GM12878 (cell line): ENCODE results near the gene PPP1R14B. TPM values are rescaled to one million over a fixed set of nuclear protein-coding genes. Genes with fewer than 3 reads are reported as not detected.

Experiments
- ATAC-seq: fragments of 200-7000 bp; cut with Tn5 transposase; 3 replicates; pipeline ENCODE4 v1.9.1; 2020; ENCODE audit warnings: mild to moderate bottlenecking, moderate library complexity
- BruUV-seq: library from RNA; stranded (reverse); fragments of 400-500 nt; replicated peaks from 2 replicates; lab custom pipeline; 2021; lab: Mats Ljungman, UMichigan
- CTCF ChIA-PET: fragments of 300-600 bp; sonication (Branson Sonifier 250); formaldehyde crosslinking; extraction: SDS; loops from one replicate; lab custom pipeline; 2021; ENCODE audit warnings: inconsistent platforms; lab: Yijun Ruan, JAX
- POLR2A ChIA-PET: fragments of 350-600 bp; formaldehyde crosslinking; extraction: SDS; loops from one replicate; lab custom pipeline; 2021; ENCODE audit warnings: inconsistent platforms; lab: Charles Lee
- RAD21 ChIA-PET: fragments of 300-600 bp; sonication (Branson Sonifier 250); formaldehyde crosslinking; loops from one replicate; lab custom pipeline; 2023; ENCODE audit warnings: antibody characterized with exemption; ENCODE audit not compliant: unreplicated experiment; lab: Charles Lee
- SMC1A ChIA-PET: fragments of 300-600 bp; sonication (Branson Sonifier 250); formaldehyde crosslinking; loops from one replicate; lab custom pipeline; 2023; ENCODE audit not compliant: unreplicated experiment, uncharacterized antibody; lab: Charles Lee
- DNase-seq: peaks from one replicate; pipeline ENCODE4 v3.0.0-alpha.2; 2011; ENCODE audit warnings: low read depth, low spot score
- FAIRE-seq: peaks from 3 replicates; lab custom pipeline; 2011; peaks lifted over from hg19 to GRCh38; lab: Jason Lieb, UNC
- H2AFZ ChIP-seq: 2 replicates; pipeline ENCODE4 v1.6.0; 2011; ENCODE audit warnings: low read depth, low read length, control low read depth; ENCODE audit not compliant: control insufficient read depth
- H3K27ac ChIP-seq: 2 replicates; pipeline ENCODE4 v1.5.1; 2011; ENCODE audit warnings: control low read depth; ENCODE audit not compliant: control insufficient read depth, insufficient read depth
- H3K27me3 ChIP-seq, 2 experiments: replicated peaks in 1 of 2; 2 replicates each; pipeline versions ENCODE4 v1.6.0 to v1.6.1; 2011; ENCODE audit warnings: low read length in 1 of 2; ENCODE audit not compliant: control insufficient read depth in 2 of 2, insufficient read depth in 2 of 2
- H3K36me3 ChIP-seq, 2 experiments: 2 replicates each; pipeline ENCODE4 v1.5.1; 2011; ENCODE audit warnings: low read length in 1 of 2; ENCODE audit not compliant: control insufficient read depth in 2 of 2, insufficient read depth in 2 of 2
- H3K4me1 ChIP-seq: 2 replicates; pipeline ENCODE4 v1.6.1; 2011; ENCODE audit warnings: mild to moderate bottlenecking, low read length, moderate library complexity, mixed read lengths; ENCODE audit not compliant: control insufficient read depth, insufficient read depth
- H3K4me2 ChIP-seq: 2 replicates; pipeline ENCODE4 v1.6.0; 2011; ENCODE audit warnings: control low read depth; ENCODE audit not compliant: control insufficient read depth, insufficient read depth
- H3K4me3 ChIP-seq: fragments of 200-600 bp; sonication (generic); 2 replicates; pipeline ENCODE4 v1.5.1; 2016
- H3K79me2 ChIP-seq: 2 replicates; pipeline ENCODE4 v1.6.0; 2011; ENCODE audit warnings: low read length; ENCODE audit not compliant: control insufficient read depth, insufficient read depth
- H3K9ac ChIP-seq: 2 replicates; pipeline ENCODE4 v1.8.0; 2011; ENCODE audit warnings: low read length, control low read depth, mixed read lengths; ENCODE audit not compliant: control insufficient read depth, insufficient read depth
- H3K9me3 ChIP-seq: replicated peaks from 3 replicates; pipeline ENCODE4 v1.5.1; 2011; ENCODE audit warnings: mild to moderate bottlenecking, low read length; ENCODE audit not compliant: control insufficient read depth, insufficient read depth
- H4K20me1 ChIP-seq: 2 replicates; pipeline ENCODE4 v1.6.0; 2011; ENCODE audit not compliant: control insufficient read depth, insufficient read depth
- CHD2 ChIP-seq: IDR thresholded peaks from 2 replicates; pipeline ENCODE4 v1.6.1; 2011; ENCODE audit warnings: low read depth, low read length, improper control_type of control experiment, borderline replicate concordance
- CUX1 ChIP-seq: IDR thresholded peaks from 2 replicates; pipeline ENCODE4 v1.6.1; 2012; ENCODE audit warnings: improper control_type of control experiment, low read depth, low read length; ENCODE audit not compliant: insufficient replicate concordance
- EGR1 ChIP-seq, 2 experiments: IDR thresholded peaks; 1 replicate in 1 of 2; 2 replicates in 1 of 2; pipeline ENCODE4 v1.6.1; 2011 to 2012; ENCODE audit warnings: low read depth in 2 of 2, low read length in 2 of 2, borderline replicate concordance in 1 of 2, mild to moderate bottlenecking in 1 of 2, moderate library complexity in 1 of 2
- HDGF ChIP-seq: fragments of 450-650 bp; IDR thresholded peaks from 2 replicates; pipeline ENCODE4 v1.6.1; 2016; ENCODE audit warnings: antibody characterized with exemption
- NR2C2 ChIP-seq: IDR thresholded peaks from 2 replicates; pipeline ENCODE4 v1.6.1; 2011; ENCODE audit warnings: borderline replicate concordance, low read depth; ENCODE audit not compliant: control insufficient read depth, insufficient read length
- PKNOX1 ChIP-seq: fragments of 450-650 bp; IDR thresholded peaks from 2 replicates; pipeline ENCODE4 v1.6.1; 2016; ENCODE audit warnings: mild to moderate bottlenecking
- REST ChIP-seq: IDR thresholded peaks from 2 replicates; pipeline ENCODE4 v1.6.1; 2012; ENCODE audit warnings: mild to moderate bottlenecking, low read depth, low read length
- ZNF207 ChIP-seq: fragments of 450-650 bp; IDR thresholded peaks from 2 replicates; pipeline ENCODE4 v1.6.1; 2014; ENCODE audit warnings: antibody characterized with exemption, mild to moderate bottlenecking, borderline replicate concordance
- ZNF217 ChIP-seq: fragments of 450-650 bp; IDR thresholded peaks from 2 replicates; pipeline ENCODE4 v1.6.1; 2017; ENCODE audit warnings: antibody characterized with exemption, mild to moderate bottlenecking
- ZSCAN29 ChIP-seq: fragments of 450-650 bp; IDR thresholded peaks from 2 replicates; pipeline ENCODE4 v1.6.1; 2017; ENCODE audit warnings: mild to moderate bottlenecking, moderate library complexity
- WGBS: methylation state at CpG from one replicate; pipeline ENCODE4 v1.1.6; 2016; ENCODE audit warnings: low lambda C conversion rate; ENCODE audit not compliant: insufficient replicate concordance, insufficient coverage; ENCODE audit errors: missing lambda C conversion rate; 5-methylcytosine and 5-hydroxymethylcytosine counted together
- in situ Hi-C: fragments of 300-500 bp; cut with MboI; formaldehyde crosslinking; loops from 9 replicates; pipeline ENCODE4 v1.14.3; 2018; ENCODE audit warnings: mixed read lengths
- intact Hi-C: fragments of 100-400 bp; cut with micrococcal nuclease; formaldehyde crosslinking; loops from one replicate; pipeline ENCODE4 v1.14.2; 2022; ENCODE audit not compliant: unreplicated experiment
- polyA plus RNA-seq, 11 experiments: library from polyadenylated mRNA; depleted of rRNA in 4 of 11; unstranded in 6 of 11; stranded (reverse) in 5 of 11; fragments of >200 nt; fragmentation: Nextera tagmentation in 4 of 11; fragmentation: Illumina TruSeq in 1 of 11; extraction: Ambion mirVana in 4 of 11; extraction: Trizol in 1 of 11; gene quantifications; 1 replicate in 1 of 11; 2 replicates in 10 of 11; pipeline versions ENCODE4 v1.2.1 to v1.2.3, GENCODE V29; 2011 to 2016; ENCODE audit warnings: inconsistent platforms in 2 of 11, missing spikeins in 2 of 11, low read depth in 1 of 11
- total RNA-seq, 4 experiments: library from RNA; depleted of rRNA in 3 of 4; stranded (reverse); fragments of >200 nt in 3 of 4; fragmentation: Illumina TruSeq in 1 of 4; extraction: Trizol in 1 of 4; gene quantifications; 2 replicates each; pipeline versions ENCODE4 v1.2.1 to v1.2.3, GENCODE V29; 2013 to 2021

The PPP1R14B gene
- total and polyA plus RNA-seq, 10 of the 15 experiments (the other 5 are each of a cell fraction or from before 2014, with no cell fraction given) = 8.4 to 283 (median 124) TPM

DNA sequence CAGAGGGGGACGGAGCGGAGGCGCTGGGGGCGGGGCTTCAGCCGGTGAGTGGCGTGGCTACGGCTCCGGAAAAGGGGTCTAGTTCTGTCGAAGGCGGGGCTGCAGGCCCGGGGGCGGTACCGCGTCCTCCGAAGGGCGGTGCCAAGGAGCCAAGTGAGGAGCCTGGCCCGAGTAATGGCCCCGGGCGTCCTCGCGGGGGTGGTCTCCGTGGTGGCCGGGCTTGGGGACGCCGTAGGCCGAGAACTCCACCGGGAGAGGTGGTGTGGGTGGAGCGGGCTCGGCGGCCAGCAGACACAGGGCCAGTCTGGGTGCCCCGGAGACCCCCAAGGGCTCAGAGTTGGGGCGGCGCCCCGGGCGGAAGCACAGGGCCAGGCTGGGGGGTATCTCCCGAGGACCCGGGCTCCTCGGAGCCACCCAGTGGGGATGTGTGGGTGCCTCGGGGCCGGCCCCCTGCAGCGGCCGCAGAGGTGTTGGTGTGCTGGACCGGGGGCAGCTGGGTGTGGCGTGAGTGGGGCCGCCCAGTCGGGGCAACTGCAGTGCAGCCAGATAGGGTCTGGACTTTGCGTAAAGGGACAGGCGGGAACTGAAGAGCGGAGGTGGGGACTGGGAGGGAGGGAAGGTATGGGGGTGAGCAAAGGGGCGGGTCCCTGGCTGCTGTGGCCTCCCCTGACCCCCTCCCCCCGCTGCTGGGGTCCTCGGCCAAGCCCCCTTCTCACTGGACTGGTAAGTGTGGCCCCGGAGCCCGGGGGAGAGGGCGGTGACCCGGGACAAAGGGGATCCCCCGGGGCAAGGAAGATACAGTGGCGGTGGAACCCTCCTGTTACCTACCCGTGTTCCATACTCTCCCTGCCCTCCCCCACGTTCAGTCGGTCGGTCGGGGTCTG is 5.0 kb downstream of the PPP1R14B start:
- CTCF ChIA-PET = interaction anchor here (0.6 to 6.2 kb wide), 17 partner anchors 9 to 90 kb away, joined by 3 to 66 read pairs (median 4); partner anchors contain the start of genes BAD, FERMT3, NUDT22 and PLCB3
- Histone ChIP-seq H3K4me1 (peaks cover 37% of the 10 kb centered on the region), H4K20me1 (no peaks in the 10 kb centered on the region), H3K27ac (peak overlapping the region; percentile 81), H3K9ac (peak overlapping the region; percentile 74), H3K4me2 (peak overlapping the region; percentile 88), H2AFZ (peak overlapping the region; percentile 60; the same call in 1 of the 2 replicates), H3K9me3 (no peaks in the 10 kb centered on the region), H3K4me3 (peak overlapping the region; percentile 89), H3K79me2 (peaks cover 38% of the 10 kb centered on the region), H3K27me3 (no peaks in the 10 kb centered on the region), H3K36me3 (peaks cover 0 to 15% of the 10 kb centered on the region in 2 experiments; a peak in 2 of 4 replicates)
- SMC1A ChIA-PET = interaction anchor here (0.9 to 5.0 kb wide), 3 partner anchors 15 to 63 kb away, joined by 3 to 40 read pairs (median 6); partner anchors contain the start of genes FERMT3, NUDT22 and TRPT1
- POLR2A ChIA-PET = interaction anchor here (0.5 to 7.4 kb wide), 24 partner anchors 8 to 1570 kb away, joined by 3 to 82 read pairs (median 4); partner anchors contain the start of genes BAD, CATSPERZ, DNAJC4 and ESRRA
- BruUV-seq = TSS peak; percentile 81
- intact Hi-C loops (loop anchor here (2.0 kb wide), 2 partner anchors 37 to 63 kb away; partner anchors contain the start of gene ESRRA), in situ Hi-C loops (loop anchor here (25.0 kb wide), 1 partner anchor 1621 kb away; the partner anchor contains the start of genes CFL1, EFEMP2 and MUS81)
- ATAC-seq (peak; percentile 80), FAIRE-seq (peak; percentile 90), DNase-seq (no peak)
- RAD21 ChIA-PET = interaction anchor here (0.7 to 8.6 kb wide), 11 partner anchors 9 to 77 kb away, joined by 3 to 104 read pairs (median 5); partner anchors contain the start of genes CATSPERZ, FERMT3, NUDT22 and PLCB3
- under 1% methylated on average over 56 of the region's 63 CpGs for WGBS
- TF ChIP-seq HDGF = peak; percentile 9; the same call in 1 of the 2 replicates
- TF ChIP-seq CUX1 = no peak
- TF ChIP-seq NR2C2 = no peak
- peak; percentile 98 for TF ChIP-seq PKNOX1
- no peak for TF ChIP-seq REST
- TF ChIP-seq CHD2 = no peak
- TF ChIP-seq ZSCAN29 = no peak
- peak in 1 of 2 experiments; percentile 70; a peak in 1 of 3 replicates for TF ChIP-seq EGR1 (IDR thresholded peaks at IDR 0.05; ENCODE audit: borderline replicate concordance in 1 of 2, low read depth in 2 of 2, low read length in 2 of 2)
- TF ChIP-seq ZNF207 = 0 out of 2 replicates have a peak, but pooled peaks have one; percentile 56
- no peak for TF ChIP-seq ZNF217
